ENCODE measurements around the gene CPT2. TPM values are rescaled to one million over a fixed set of nuclear protein-coding genes. Genes with fewer than 3 reads are reported as not detected.

CPT2 gene
- total and polyA plus RNA-seq, 9 of the 15 experiments (the other 6 are each of a cell fraction or from before 2014, with no cell fraction given) = 7.6 to 25.1 (median 16.8) TPM

DNA sequence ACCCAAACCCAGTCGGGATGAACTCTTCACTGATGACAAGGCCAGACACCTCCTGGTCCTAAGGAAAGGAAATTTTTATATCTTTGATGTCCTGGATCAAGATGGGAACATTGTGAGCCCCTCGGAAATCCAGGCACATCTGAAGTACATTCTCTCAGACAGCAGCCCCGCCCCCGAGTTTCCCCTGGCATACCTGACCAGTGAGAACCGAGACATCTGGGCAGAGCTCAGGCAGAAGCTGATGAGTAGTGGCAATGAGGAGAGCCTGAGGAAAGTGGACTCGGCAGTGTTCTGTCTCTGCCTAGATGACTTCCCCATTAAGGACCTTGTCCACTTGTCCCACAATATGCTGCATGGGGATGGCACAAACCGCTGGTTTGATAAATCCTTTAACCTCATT is 13.7 kb downstream of the CPT2 start:
- Histone ChIP-seq H3K4me2 (ENCODE audit: insufficient read depth, low read length) (no peak overlapping the region), H2AFZ (ENCODE audit: low read depth, low read length) (no peak overlapping the region), H3K9me1 (ENCODE audit: control insufficient read depth, insufficient read depth, low read length) (no peaks in the 10 kb centered on the region), H3K79me2 (ENCODE audit: control insufficient read depth, insufficient read depth, low read length) (no peaks in the 10 kb centered on the region), H3K36me3 (ENCODE audit: control insufficient read depth, insufficient read depth, low read length) (peaks cover 57% of the 10 kb centered on the region), H3K27ac (ENCODE audit: extremely low read depth, low read depth, low read length) (no peak overlapping the region), H3K9ac (ENCODE audit: insufficient read depth in 1 of 2, low read depth in 2 of 2, low read length in 2 of 2) (no peak overlapping the region), H3K27me3 (ENCODE audit: control insufficient read depth in 2 of 2, insufficient read depth in 2 of 2, low read length in 2 of 2) (no peaks in the 10 kb centered on the region), H4K20me1 (replicated peaks; ENCODE audit: control insufficient read depth, insufficient read depth, low read length) (no peaks in the 10 kb centered on the region), H3K4me1 (replicated peaks in 1 of 2; ENCODE audit: control insufficient read depth in 2 of 2, insufficient read depth in 2 of 2, low read length in 2 of 2) (no peaks in the 10 kb centered on the region), H3K4me3 (no peak overlapping the region), H3K9me3 (replicated peaks; ENCODE audit: control insufficient read depth, insufficient read depth, low read depth, low read length) (peaks cover 15% of the 10 kb centered on the region)
- FAIRE-seq = no peak
- no peak for ATAC-seq
- no TSS peak for BruUV-seq (replicated peaks)
- DNase-seq (ENCODE audit: extremely low read depth in 1 of 4, low spot score in 3 of 4) = no peak
- in situ Hi-C loops (cut with MboI) = no loop called here
- WGBS (ENCODE audit: insufficient coverage, low coverage, missing lambda C conversion rate) = 70% methylated on average over 7 of the region's 7 CpGs
- TF ChIP-seq ZNF12 (CRISPR knock-in tag; IDR thresholded peaks at IDR 0.05) (no peak), PHB (CRISPR knock-in tag; IDR thresholded peaks at IDR 0.05) (no peak), ZFX (CRISPR knock-in tag; IDR thresholded peaks at IDR 0.05) (no peak), FOXP1 (CRISPR knock-in tag; IDR thresholded peaks at IDR 0.05) (no peak), THRAP3 (IDR thresholded peaks at IDR 0.05; ENCODE audit: borderline replicate concordance) (no peak), TEAD2 (tag; IDR thresholded peaks at IDR 0.05) (no peak), KAT8 (IDR thresholded peaks at IDR 0.05; ENCODE audit: low read depth) (no peak), BRF1 (IDR thresholded peaks at IDR 0.05; ENCODE audit: borderline replicate concordance, extremely low read depth, insufficient read length) (no peak), MAFG (tag; conservative IDR thresholded peaks at IDR 0.05) (no peak), ZNF77 (CRISPR knock-in tag; IDR thresholded peaks at IDR 0.05) (no peak), ZNF253 (CRISPR knock-in tag; conservative IDR thresholded peaks at IDR 0.05) (no peak), ZFPM2 (CRISPR knock-in tag; IDR thresholded peaks at IDR 0.05) (no peak), CXXC5 (CRISPR knock-in tag; IDR thresholded peaks at IDR 0.05) (no peak), CBX1 (IDR thresholded peaks at IDR 0.05; ENCODE audit: low read depth) (no peak), EP400 (IDR thresholded peaks at IDR 0.05) (no peak), MCM3 (IDR thresholded peaks at IDR 0.05) (no peak)
- TF ChIP-seq, protein P1, sequence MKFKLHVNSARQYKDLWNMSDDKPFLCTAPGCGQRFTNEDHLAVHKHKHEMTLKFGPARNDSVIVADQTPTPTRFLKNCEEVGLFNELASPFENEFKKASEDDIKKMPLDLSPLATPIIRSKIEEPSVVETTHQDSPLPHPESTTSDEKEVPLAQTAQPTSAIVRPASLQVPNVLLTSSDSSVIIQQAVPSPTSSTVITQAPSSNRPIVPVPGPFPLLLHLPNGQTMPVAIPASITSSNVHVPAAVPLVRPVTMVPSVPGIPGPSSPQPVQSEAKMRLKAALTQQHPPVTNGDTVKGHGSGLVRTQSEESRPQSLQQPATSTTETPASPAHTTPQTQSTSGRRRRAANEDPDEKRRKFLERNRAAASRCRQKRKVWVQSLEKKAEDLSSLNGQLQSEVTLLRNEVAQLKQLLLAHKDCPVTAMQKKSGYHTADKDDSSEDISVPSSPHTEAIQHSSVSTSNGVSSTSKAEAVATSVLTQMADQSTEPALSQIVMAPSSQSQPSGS (CRISPR knock-in tag; IDR thresholded peaks at IDR 0.05) = no peak
- TF ChIP-seq, protein P2, sequence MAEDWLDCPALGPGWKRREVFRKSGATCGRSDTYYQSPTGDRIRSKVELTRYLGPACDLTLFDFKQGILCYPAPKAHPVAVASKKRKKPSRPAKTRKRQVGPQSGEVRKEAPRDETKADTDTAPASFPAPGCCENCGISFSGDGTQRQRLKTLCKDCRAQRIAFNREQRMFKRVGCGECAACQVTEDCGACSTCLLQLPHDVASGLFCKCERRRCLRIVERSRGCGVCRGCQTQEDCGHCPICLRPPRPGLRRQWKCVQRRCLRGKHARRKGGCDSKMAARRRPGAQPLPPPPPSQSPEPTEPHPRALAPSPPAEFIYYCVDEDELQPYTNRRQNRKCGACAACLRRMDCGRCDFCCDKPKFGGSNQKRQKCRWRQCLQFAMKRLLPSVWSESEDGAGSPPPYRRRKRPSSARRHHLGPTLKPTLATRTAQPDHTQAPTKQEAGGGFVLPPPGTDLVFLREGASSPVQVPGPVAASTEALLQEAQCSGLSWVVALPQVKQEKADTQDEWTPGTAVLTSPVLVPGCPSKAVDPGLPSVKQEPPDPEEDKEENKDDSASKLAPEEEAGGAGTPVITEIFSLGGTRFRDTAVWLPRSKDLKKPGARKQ (CRISPR knock-in tag; IDR thresholded peaks at IDR 0.05) = no peak
- TF ChIP-seq, protein P3, sequence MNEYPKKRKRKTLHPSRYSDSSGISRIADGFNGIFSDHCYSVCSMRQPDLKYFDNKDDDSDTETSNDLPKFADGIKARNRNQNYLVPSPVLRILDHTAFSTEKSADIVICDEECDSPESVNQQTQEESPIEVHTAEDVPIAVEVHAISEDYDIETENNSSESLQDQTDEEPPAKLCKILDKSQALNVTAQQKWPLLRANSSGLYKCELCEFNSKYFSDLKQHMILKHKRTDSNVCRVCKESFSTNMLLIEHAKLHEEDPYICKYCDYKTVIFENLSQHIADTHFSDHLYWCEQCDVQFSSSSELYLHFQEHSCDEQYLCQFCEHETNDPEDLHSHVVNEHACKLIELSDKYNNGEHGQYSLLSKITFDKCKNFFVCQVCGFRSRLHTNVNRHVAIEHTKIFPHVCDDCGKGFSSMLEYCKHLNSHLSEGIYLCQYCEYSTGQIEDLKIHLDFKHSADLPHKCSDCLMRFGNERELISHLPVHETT (CRISPR knock-in tag; conservative IDR thresholded peaks at IDR 0.05 in 1 of 2, IDR thresholded peaks at IDR 0.05 in 1 of 2) = no peak
- TF ChIP-seq, protein P4, sequence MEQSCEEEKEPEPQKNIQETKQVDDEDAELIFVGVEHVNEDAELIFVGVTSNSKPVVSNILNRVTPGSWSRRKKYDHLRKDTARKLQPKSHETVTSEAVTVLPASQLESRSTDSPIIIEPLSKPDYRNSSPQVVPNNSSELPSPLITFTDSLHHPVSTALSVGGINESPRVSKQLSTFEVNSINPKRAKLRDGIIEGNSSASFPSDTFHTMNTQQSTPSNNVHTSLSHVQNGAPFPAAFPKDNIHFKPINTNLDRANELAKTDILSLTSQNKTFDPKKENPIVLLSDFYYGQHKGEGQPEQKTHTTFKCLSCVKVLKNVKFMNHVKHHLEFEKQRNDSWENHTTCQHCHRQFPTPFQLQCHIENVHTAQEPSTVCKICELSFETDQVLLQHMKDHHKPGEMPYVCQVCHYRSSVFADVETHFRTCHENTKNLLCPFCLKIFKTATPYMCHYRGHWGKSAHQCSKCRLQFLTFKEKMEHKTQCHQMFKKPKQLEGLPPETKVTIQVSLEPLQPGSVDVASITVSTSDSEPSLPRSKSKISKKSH (CRISPR knock-in tag; IDR thresholded peaks at IDR 0.05) = no peak
- ChIA-PET CTCF (ENCODE audit: low intra/inter-chr PET ratio) (no interaction called here), POLR2A (interaction anchor here (0.6 to 2.4 kb wide), 2 partner anchors 15 to 26 kb away, joined by 4 to 13 read pairs; no protein-coding TSS in a partner anchor)
- intact Hi-C loops (cut with micrococcal nuclease) = no loop called here
